CD4-positive, alpha-beta memory T cell (primary cell): ENCODE results near the gene PGGT1B. TPM values are rescaled to one million over a fixed set of nuclear protein-coding genes. Genes with fewer than 3 reads are reported as not detected.
A peak's percentile ranks its signal among the peaks of the same experiment; 100 is the strongest.

Source experiments
- CTCF ChIA-PET: fragments of 350-600 bp; sonication (Branson Sonifier 250); formaldehyde crosslinking; loops from one replicate; lab custom pipeline; 2021; ENCODE audit warnings: inconsistent platforms; ENCODE audit not compliant: partially characterized antibody; lab: Charles Lee
- POLR2A ChIA-PET: fragments of 350-600 bp; sonication (Branson Sonifier 250); formaldehyde crosslinking; loops from one replicate; lab custom pipeline; 2021; ENCODE audit not compliant: partially characterized antibody; lab: Charles Lee
- DNase-seq, 5 donors: peaks; one replicate each; pipeline versions ENCODE4 v3.0.0 to v3.0.0-alpha.2; 2020 to 2022; ENCODE audit warnings: mixed read lengths in 1 of 5
- H3K27ac ChIP-seq: one replicate; pipeline ENCODE4 v1.7.0; 2013; ENCODE audit warnings: low read depth, low read length
- H3K27me3 ChIP-seq: 2 replicates; pipeline ENCODE4 v1.7.0; 2013; ENCODE audit warnings: mild to moderate bottlenecking, low read length, moderate library complexity; ENCODE audit not compliant: insufficient read depth
- H3K36me3 ChIP-seq: 2 replicates; pipeline ENCODE4 v1.7.0; 2013; ENCODE audit warnings: mild to moderate bottlenecking, low read length, moderate library complexity; ENCODE audit not compliant: insufficient read depth
- H3K4me1 ChIP-seq: 2 replicates; pipeline ENCODE4 v1.7.0; 2013; ENCODE audit warnings: mild to moderate bottlenecking, low read length, moderate library complexity; ENCODE audit not compliant: insufficient read depth
- H3K4me3 ChIP-seq, 2 donors: one replicate each; pipeline ENCODE4 v1.7.0; 2013; ENCODE audit warnings: low read length in 2 of 2, mild to moderate bottlenecking in 1 of 2
- H3K9me3 ChIP-seq, 2 donors: one replicate each; pipeline ENCODE4 v1.7.0; 2013; ENCODE audit warnings: low read length in 2 of 2, control low read depth in 1 of 2; ENCODE audit not compliant: control insufficient read depth in 1 of 2
- H3K27ac Mint-ChIP-seq, 7 donors: one replicate each; pipeline ENCODE4 v1.8.0; 2020 to 2021; ENCODE audit warnings: mixed read lengths in 7 of 7, mild to moderate bottlenecking in 6 of 7, inconsistent platforms in 3 of 7, moderate library complexity in 3 of 7
- H3K27me3 Mint-ChIP-seq, 2 donors: one replicate each; pipeline ENCODE4 v1.8.0; 2020 to 2021; ENCODE audit warnings: mixed read lengths in 2 of 2
- H3K36me3 Mint-ChIP-seq, 2 donors: one replicate each; pipeline ENCODE4 v1.8.0; 2020 to 2021; ENCODE audit warnings: mixed read lengths in 2 of 2, inconsistent platforms in 1 of 2, mild to moderate bottlenecking in 1 of 2
- H3K4me1 Mint-ChIP-seq, 4 donors: one replicate each; pipeline ENCODE4 v1.8.0; 2020 to 2021; ENCODE audit warnings: mixed read lengths in 4 of 4, mild to moderate bottlenecking in 1 of 4
- H3K4me3 Mint-ChIP-seq, 8 donors: one replicate each; pipeline ENCODE4 v1.8.0; 2020 to 2021; ENCODE audit warnings: mixed read lengths in 8 of 8, mild to moderate bottlenecking in 7 of 8, moderate library complexity in 6 of 8, inconsistent platforms in 3 of 8
- H3K9me3 Mint-ChIP-seq, 8 donors: one replicate each; pipeline ENCODE4 v1.8.0; 2020 to 2021; ENCODE audit warnings: mixed read lengths in 8 of 8, mild to moderate bottlenecking in 5 of 8, inconsistent platforms in 3 of 8, moderate library complexity in 1 of 8
- intact Hi-C: fragments of 100-400 bp; cut with micrococcal nuclease; formaldehyde crosslinking; loops from one replicate; pipeline ENCODE4 v1.15.1; 2023
- polyA plus RNA-seq, 2 donors: library from polyadenylated mRNA; unstranded; fragments of 300-500 nt; fragmentation: Illumina TruSeq; gene quantifications; one replicate each; pipeline ENCODE4 v1.2.3, GENCODE V29; 2021
- total RNA-seq, 2 experiments: library from RNA; stranded (reverse); gene quantifications; one replicate each; pipeline ENCODE4 v1.2.3, GENCODE V29; 2021

PGGT1B gene
- total and polyA plus RNA-seq, 4 experiments from 2014 or later: 13.7 to 42.4 (median 28.7) TPM

- H3K27ac Mint-ChIP-seq: no peak overlapping the region
- H3K27me3 Mint-ChIP-seq: peaks cover 5 to 7% of the 10 kb centered on the region in 2 donors
- Histone ChIP-seq H3K9me3 (no peaks in the 10 kb centered on the region), H3K4me3 (no peak overlapping the region), H3K4me1 (no peaks in the 10 kb centered on the region), H3K36me3 (no peaks in the 10 kb centered on the region), H3K27ac (no peak overlapping the region), H3K27me3 (no peaks in the 10 kb centered on the region)
- H3K36me3 Mint-ChIP-seq: no peaks in the 10 kb centered on the region
- no peaks in the 10 kb centered on the region for H3K4me1 Mint-ChIP-seq
- DNase-seq: no peak
- peaks cover 0 to 2% (median 0%) of the 10 kb centered on the region in 8 donors for H3K9me3 Mint-ChIP-seq
- intact Hi-C loops: no loop called here
- H3K4me3 Mint-ChIP-seq: no peak overlapping the region
- ChIA-PET CTCF (no interaction called here), POLR2A (no interaction called here)
Measured at GRCh38 chr5:115189866-115190265, 72.8 kb downstream of the PGGT1B start.

GRCh38 chr5:115186794-115187193 is 75.9 kb downstream of the PGGT1B start:
- Mint-ChIP-seq H3K4me3 (no peak overlapping the region), H3K36me3 (no peaks in the 10 kb centered on the region), H3K4me1 (no peaks in the 10 kb centered on the region), H3K9me3 (peaks cover 0 to 16% (median 4%) of the 10 kb centered on the region in 8 donors), H3K27me3 (peaks cover 21 to 24% of the 10 kb centered on the region in 2 donors), H3K27ac (no peak overlapping the region)
- no peaks in the 10 kb centered on the region for H3K9me3 ChIP-seq
- ChIA-PET CTCF (no interaction called here), POLR2A (no interaction called here)
- intact Hi-C loops: no loop called here
- no peaks in the 10 kb centered on the region for H3K4me1 ChIP-seq
- no peak for DNase-seq
- peaks cover 20% of the 10 kb centered on the region for H3K27me3 ChIP-seq
- H3K4me3 ChIP-seq: no peak overlapping the region
- H3K36me3 ChIP-seq: no peaks in the 10 kb centered on the region
- no peak overlapping the region for H3K27ac ChIP-seq

GRCh38 chr5:115184770-115185169 is 77.9 kb downstream of the PGGT1B start:
- peaks cover 10% of the 10 kb centered on the region for H3K4me1 ChIP-seq
- intact Hi-C loops: no loop called here
- H3K27ac ChIP-seq: no peak overlapping the region
- DNase-seq: no peak
- no peaks in the 10 kb centered on the region for H3K36me3 Mint-ChIP-seq
- H3K4me1 Mint-ChIP-seq: peaks cover 3 to 9% (median 5%) of the 10 kb centered on the region in 4 donors
- H3K9me3 Mint-ChIP-seq: peaks cover 0 to 24% (median 4%) of the 10 kb centered on the region in 8 donors
- POLR2A ChIA-PET: no interaction called here
- CTCF ChIA-PET: no interaction called here
- H3K9me3 ChIP-seq: no peaks in the 10 kb centered on the region
- no peak overlapping the region for H3K27ac Mint-ChIP-seq
- peaks cover 38% of the 10 kb centered on the region for H3K27me3 ChIP-seq
- peaks cover 34 to 41% of the 10 kb centered on the region in 2 donors for H3K27me3 Mint-ChIP-seq
- no peak overlapping the region for H3K4me3 ChIP-seq
- no peak overlapping the region for H3K4me3 Mint-ChIP-seq
- H3K36me3 ChIP-seq: no peaks in the 10 kb centered on the region

GRCh38 chr5:115181757-115182156 is 80.9 kb downstream of the PGGT1B start:
- Histone ChIP-seq H3K9me3 (no peaks in the 10 kb centered on the region), H3K36me3 (no peaks in the 10 kb centered on the region), H3K27ac (no peak overlapping the region), H3K4me3 (no peak overlapping the region), H3K4me1 (peaks cover 17% of the 10 kb centered on the region), H3K27me3 (peaks cover 62% of the 10 kb centered on the region)
- Mint-ChIP-seq H3K36me3 (no peaks in the 10 kb centered on the region), H3K9me3 (peaks cover 0 to 24% (median 4%) of the 10 kb centered on the region in 8 donors), H3K4me3 (peak overlapping the region in 2 of 8 donors; percentile 9 to 55), H3K4me1 (peaks cover 3 to 16% (median 8%) of the 10 kb centered on the region in 4 donors), H3K27me3 (peaks cover 59 to 60% of the 10 kb centered on the region in 2 donors), H3K27ac (no peak overlapping the region)
- intact Hi-C loops: no loop called here
- POLR2A ChIA-PET: no interaction called here
- CTCF ChIA-PET: no interaction called here
- no peak for DNase-seq

GRCh38 chr5:115180165-115180709 is 82.4 kb downstream of the PGGT1B start:
- Mint-ChIP-seq H3K27me3 (peaks cover 59 to 62% of the 10 kb centered on the region in 2 donors), H3K4me3 (peak overlapping the region; percentile 79 to 90 (median 84)), H3K4me1 (peaks cover 3 to 16% (median 8%) of the 10 kb centered on the region in 4 donors), H3K9me3 (peaks cover 0 to 24% (median 4%) of the 10 kb centered on the region in 8 donors), H3K27ac (peak overlapping the region in 2 of 7 donors; percentile 55 to 61), H3K36me3 (no peaks in the 10 kb centered on the region)
- Histone ChIP-seq H3K9me3 (no peaks in the 10 kb centered on the region), H3K4me1 (peaks cover 17% of the 10 kb centered on the region), H3K27ac (no peak overlapping the region), H3K36me3 (no peaks in the 10 kb centered on the region), H3K4me3 (peak overlapping the region in 1 of 2 donors; percentile 43), H3K27me3 (peaks cover 64% of the 10 kb centered on the region)
- peak; percentile 23 to 33 (median 32) for DNase-seq
- ChIA-PET POLR2A (interaction anchor here (1.5 kb wide), 1 partner anchor 14 kb away, joined by 3 read pairs; no protein-coding TSS in a partner anchor), CTCF (no interaction called here)
- intact Hi-C loops: loop anchor here (1.0 kb wide), 1 partner anchor 10 kb away; no protein-coding TSS in a partner anchor

GRCh38 chr5:115179394-115180164 is 83.1 kb downstream of the PGGT1B start:
- Histone ChIP-seq H3K36me3 (no peaks in the 10 kb centered on the region), H3K27me3 (peaks cover 69% of the 10 kb centered on the region), H3K4me3 (peak overlapping the region in 1 of 2 donors; percentile 43), H3K4me1 (peaks cover 17% of the 10 kb centered on the region), H3K9me3 (no peaks in the 10 kb centered on the region), H3K27ac (no peak overlapping the region)
- Mint-ChIP-seq H3K27ac (peak overlapping the region in 1 of 7 donors; percentile 55), H3K4me1 (peaks cover 3 to 16% (median 8%) of the 10 kb centered on the region in 4 donors), H3K9me3 (peaks cover 0 to 24% (median 3%) of the 10 kb centered on the region in 8 donors), H3K27me3 (peaks cover 58 to 60% of the 10 kb centered on the region in 2 donors), H3K36me3 (no peaks in the 10 kb centered on the region), H3K4me3 (peak overlapping the region; percentile 79 to 90 (median 84))
- intact Hi-C loops: loop anchor here (1.0 kb wide), 1 partner anchor 9 kb away; no protein-coding TSS in a partner anchor
- ChIA-PET CTCF (no interaction called here), POLR2A (interaction anchor here (1.5 kb wide), 1 partner anchor 13 kb away, joined by 3 read pairs; no protein-coding TSS in a partner anchor)
- peak in 2 of 5 donors; percentile 15 to 23 for DNase-seq

GRCh38 chr5:115179030-115179393 is 83.7 kb downstream of the PGGT1B start:
- Mint-ChIP-seq H3K27me3 (peaks cover 57% of the 10 kb centered on the region in 2 donors), H3K4me1 (peaks cover 3 to 16% (median 8%) of the 10 kb centered on the region in 4 donors), H3K9me3 (peaks cover 0 to 18% (median 2%) of the 10 kb centered on the region in 8 donors), H3K36me3 (no peaks in the 10 kb centered on the region), H3K27ac (no peak overlapping the region), H3K4me3 (peak overlapping the region in 4 of 8 donors; percentile 17 to 89 (median 64))
- intact Hi-C loops: no loop called here
- Histone ChIP-seq H3K27ac (no peak overlapping the region), H3K4me1 (peaks cover 17% of the 10 kb centered on the region), H3K9me3 (no peaks in the 10 kb centered on the region), H3K27me3 (peaks cover 71% of the 10 kb centered on the region), H3K36me3 (no peaks in the 10 kb centered on the region), H3K4me3 (no peak overlapping the region)
- POLR2A ChIA-PET: interaction anchor here (0.6 to 1.5 kb wide), 2 partner anchors 10 to 12 kb away, joined by 3 read pairs; partner anchors contain the start of gene TRIM36
- DNase-seq: no peak
- CTCF ChIA-PET: no interaction called here
